Left lung (tissue), 10 donors: ENCODE results near the gene ARPC5L. TPM values are rescaled to one million over a fixed set of nuclear protein-coding genes. Genes with fewer than 3 reads are reported as not detected.

Experiments used
- ATAC-seq: fragments of 200-7000 bp; cut with Tn5 transposase; one replicate; pipeline ENCODE4 v1.9.1; 2020; ENCODE audit warnings: moderate library complexity
- DNase-seq, 4 donors: peaks; one replicate each; pipeline ENCODE4 v3.0.0-alpha.2; 2013 to 2020
- H3K27ac ChIP-seq, 2 donors: fragments of 200-600 bp; sonication (generic) in 1 of 2; one replicate each; pipeline versions ENCODE4 v1.5.0 to v1.8.0; 2020 to 2021
- H3K27me3 ChIP-seq, 2 donors: fragments of 200-600 bp; sonication (generic) in 1 of 2; one replicate each; pipeline versions ENCODE4 v1.5.0 to v1.8.0; 2020 to 2021
- H3K36me3 ChIP-seq, 2 donors: fragments of 200-600 bp; sonication (generic) in 1 of 2; one replicate each; pipeline versions ENCODE4 v1.5.0 to v1.8.0; 2020 to 2021
- H3K4me1 ChIP-seq, 2 donors: fragments of 200-600 bp; one replicate each; pipeline ENCODE4 v1.8.0; 2021
- H3K4me3 ChIP-seq, 2 donors: fragments of 200-600 bp; sonication (generic) in 1 of 2; one replicate each; pipeline versions ENCODE4 v1.5.0 to v1.8.0; 2020 to 2021; ENCODE audit warnings: mild to moderate bottlenecking in 1 of 2
- H3K9me3 ChIP-seq, 2 donors: fragments of 200-600 bp; sonication (generic) in 1 of 2; one replicate each; pipeline versions ENCODE4 v1.5.0 to v1.8.0; 2020 to 2021
- CTCF ChIP-seq, 2 donors: fragments of 200-600 bp; sonication (generic) in 1 of 2; IDR thresholded peaks; one replicate each; pipeline versions ENCODE4 v1.5.0 to v1.8.0; 2021; ENCODE audit warnings: antibody characterized with exemption in 2 of 2
- intact Hi-C, 2 donors: fragments of 100-400 bp; cut with DNase I; formaldehyde crosslinking; loops; one replicate each; pipeline versions ENCODE4 v1.11.2 to v1.14.2; 2022
- polyA plus RNA-seq, 6 donors: library from polyadenylated mRNA; unstranded; fragments of 120-200 nt; gene quantifications; one replicate each; pipeline ENCODE4 v1.2.1, GENCODE V29; 2013; ENCODE audit not compliant: insufficient read length in 6 of 6
- total RNA-seq, 2 donors: library from RNA; stranded (reverse); fragmentation: NEBNext Ultra II Directional; extraction: Animal tissue kit (Norgen Biotek cat#: 25700); gene quantifications; one replicate each; pipeline ENCODE4 v1.2.1, GENCODE V29; 2021
- donor health status: DM: no; HTN: yes; CAD: no.
- donor health status: DM: no; HTN: no; CAD: no.

The ARPC5L gene
- total and polyA plus RNA-seq, 8 donors: 30.8 to 53.6 (median 36.5) TPM

- intact Hi-C loops: no loop called here
- peaks cover 30 to 58% of the 10 kb centered on the region in 2 donors for H3K4me1 ChIP-seq
- DNase-seq (no peak), ATAC-seq (peak; percentile 26)
- no peaks in the 10 kb centered on the region for H3K9me3 ChIP-seq
- peak overlapping the region in 1 of 2 donors; percentile 82 for H3K4me3 ChIP-seq
- H3K36me3 ChIP-seq: peaks cover 0 to 27% of the 10 kb centered on the region in 2 donors
- no peak for TF ChIP-seq CTCF (IDR thresholded peaks at IDR 0.05)
- H3K27ac ChIP-seq: peak overlapping the region; percentile 86
- H3K27me3 ChIP-seq: no peaks in the 10 kb centered on the region
These were observed 1.5 kb downstream of the ARPC5L start for GRCh38 chr9:124863371-124863871.

DNA sequence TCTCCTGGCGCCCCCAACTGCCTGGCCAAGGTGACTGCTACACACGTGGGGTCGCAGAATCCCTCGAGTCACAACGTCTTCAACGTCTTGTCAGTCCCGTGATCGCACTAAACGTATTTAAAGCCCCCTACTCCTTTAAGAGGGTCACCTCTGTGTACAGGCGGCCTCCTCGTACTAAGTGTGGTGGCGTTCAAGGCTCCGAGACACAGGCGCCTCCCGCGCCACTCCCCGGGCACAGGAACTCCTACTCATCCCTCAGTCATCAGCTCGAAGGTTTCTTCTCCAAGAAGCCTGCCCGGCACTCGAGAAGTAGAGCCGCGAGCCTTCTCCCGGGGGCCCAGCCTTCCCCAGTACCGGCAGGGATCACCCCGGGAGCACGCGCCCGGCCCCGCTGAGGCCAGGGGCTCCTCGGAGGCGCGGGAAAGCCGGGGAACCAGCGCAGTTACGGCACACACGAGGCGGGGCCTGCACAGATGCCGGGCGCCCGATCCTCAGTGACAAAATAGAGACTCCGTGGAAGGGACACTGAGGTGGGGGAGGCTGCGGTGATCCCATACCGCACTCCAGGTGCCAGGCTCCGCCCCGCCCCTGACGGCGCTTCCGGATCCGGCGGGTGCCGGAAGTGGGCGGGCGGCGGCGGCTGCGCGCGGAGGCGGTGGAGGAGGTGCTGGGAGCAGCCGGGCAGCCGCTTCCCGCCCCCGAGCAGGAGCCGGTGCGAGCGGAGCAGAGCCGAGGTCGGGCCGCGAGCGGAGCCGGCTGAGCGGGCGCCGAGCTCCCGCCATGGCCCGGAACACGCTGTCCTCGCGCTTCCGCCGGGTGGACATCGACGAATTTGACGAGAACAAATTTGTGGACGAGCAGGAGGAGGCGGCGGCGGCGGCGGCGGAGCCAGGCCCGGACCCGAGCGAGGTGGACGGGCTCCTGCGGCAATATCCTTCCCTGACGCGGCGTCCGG lies 6.9 kb downstream of the ARPC5L start:
- intact Hi-C loops: no loop called here
- H3K4me1 ChIP-seq: peaks cover 33 to 54% of the 10 kb centered on the region in 2 donors
- peaks cover 0 to 7% of the 10 kb centered on the region in 2 donors for H3K36me3 ChIP-seq
- TF ChIP-seq CTCF (IDR thresholded peaks at IDR 0.05): no peak
- ATAC-seq (peak; percentile 92), DNase-seq (peak; percentile 81 to 96 (median 89))
- H3K9me3 ChIP-seq: no peaks in the 10 kb centered on the region
- H3K27me3 ChIP-seq: no peaks in the 10 kb centered on the region
- H3K4me3 ChIP-seq: peak overlapping the region; percentile 88 to 100
- H3K27ac ChIP-seq: peak overlapping the region; percentile 88 to 92

- intact Hi-C loops: no loop called here
- no peak for TF ChIP-seq CTCF (IDR thresholded peaks at IDR 0.05)
- peaks cover 0 to 14% of the 10 kb centered on the region in 2 donors for H3K36me3 ChIP-seq
- H3K4me1 ChIP-seq: peaks cover 33 to 59% of the 10 kb centered on the region in 2 donors
- peak overlapping the region; percentile 88 to 92 for H3K27ac ChIP-seq
- no peak for DNase-seq
- no peaks in the 10 kb centered on the region for H3K27me3 ChIP-seq
- H3K9me3 ChIP-seq: no peaks in the 10 kb centered on the region
- peak overlapping the region; percentile 88 to 100 for H3K4me3 ChIP-seq
- peak; percentile 13 for ATAC-seq
These were observed 7.6 kb downstream of the ARPC5L start for GRCh38 chr9:124869466-124869985.

GRCh38 chr9:124869986-124870560 lies 8.1 kb downstream of the ARPC5L start:
- H3K27me3 ChIP-seq: no peaks in the 10 kb centered on the region
- no peak for TF ChIP-seq CTCF (IDR thresholded peaks at IDR 0.05)
- no peak for DNase-seq
- intact Hi-C loops: no loop called here
- peaks cover 0 to 20% of the 10 kb centered on the region in 2 donors for H3K36me3 ChIP-seq
- peak overlapping the region; percentile 88 to 92 for H3K27ac ChIP-seq
- H3K4me1 ChIP-seq: peaks cover 33 to 61% of the 10 kb centered on the region in 2 donors
- peak; percentile 31 for ATAC-seq
- H3K4me3 ChIP-seq: peak overlapping the region; percentile 88 to 100
- H3K9me3 ChIP-seq: no peaks in the 10 kb centered on the region
